SU-DHL-6 (cell line): Measurements from ENCODE around the gene FEZF2.

Experiments
- EZH2phosphoT487 ChIP-seq: fragments of 200-600 bp; sonication (generic), shearing (Covaris generic); conservative IDR thresholded peaks from 2 replicates; pipeline ENCODE4 v1.6.1; 2018; ENCODE audit warnings: mild to moderate bottlenecking, antibody characterized with exemption, low read length, moderate library complexity, mixed read lengths
- TF ChIP-seq, protein P1 (sequence below): fragments of 200-600 bp; sonication (generic); IDR thresholded peaks from one replicate; pipeline ENCODE4 v1.5.1; 2017; ENCODE audit warnings: antibody characterized with exemption, mild to moderate bottlenecking, low read length, moderate library complexity; ENCODE audit not compliant: insufficient read depth, poor library complexity, severe bottlenecking

DNA sequence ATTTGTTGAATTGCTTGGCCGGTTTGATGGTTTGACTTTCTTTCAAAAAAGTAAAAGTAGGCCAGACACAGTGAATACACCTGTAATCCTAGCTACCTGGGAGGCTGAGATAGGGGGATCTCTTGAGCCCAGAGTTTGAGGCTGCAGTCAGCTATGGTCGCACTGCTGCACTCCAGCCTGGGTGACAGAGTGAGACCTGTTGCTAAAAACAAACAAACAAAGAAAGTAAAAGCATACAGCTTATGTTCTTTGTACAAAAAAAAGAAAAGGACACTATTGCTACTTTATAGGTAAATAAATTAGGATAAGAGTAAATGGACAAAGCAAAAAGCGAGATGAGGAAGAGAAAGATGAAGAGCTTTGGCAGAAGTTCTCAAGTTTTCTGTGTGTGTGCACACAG, 13.9 kb upstream of the FEZF2 start:
- TF ChIP-seq, protein P1, sequence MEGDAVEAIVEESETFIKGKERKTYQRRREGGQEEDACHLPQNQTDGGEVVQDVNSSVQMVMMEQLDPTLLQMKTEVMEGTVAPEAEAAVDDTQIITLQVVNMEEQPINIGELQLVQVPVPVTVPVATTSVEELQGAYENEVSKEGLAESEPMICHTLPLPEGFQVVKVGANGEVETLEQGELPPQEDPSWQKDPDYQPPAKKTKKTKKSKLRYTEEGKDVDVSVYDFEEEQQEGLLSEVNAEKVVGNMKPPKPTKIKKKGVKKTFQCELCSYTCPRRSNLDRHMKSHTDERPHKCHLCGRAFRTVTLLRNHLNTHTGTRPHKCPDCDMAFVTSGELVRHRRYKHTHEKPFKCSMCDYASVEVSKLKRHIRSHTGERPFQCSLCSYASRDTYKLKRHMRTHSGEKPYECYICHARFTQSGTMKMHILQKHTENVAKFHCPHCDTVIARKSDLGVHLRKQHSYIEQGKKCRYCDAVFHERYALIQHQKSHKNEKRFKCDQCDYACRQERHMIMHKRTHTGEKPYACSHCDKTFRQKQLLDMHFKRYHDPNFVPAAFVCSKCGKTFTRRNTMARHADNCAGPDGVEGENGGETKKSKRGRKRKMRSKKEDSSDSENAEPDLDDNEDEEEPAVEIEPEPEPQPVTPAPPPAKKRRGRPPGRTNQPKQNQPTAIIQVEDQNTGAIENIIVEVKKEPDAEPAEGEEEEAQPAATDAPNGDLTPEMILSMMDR: no peak
- TF ChIP-seq EZH2phosphoT487: no peak
